HG03432 (cell line): Measurements from ENCODE around the gene COPS9.

Experiments
- ATAC-seq: cut with Tn5 transposase; IDR thresholded peaks from one replicate; pipeline ENCODE4 v1.9.1; 2021; ENCODE audit warnings: mild to moderate bottlenecking, moderate library complexity; ENCODE audit not compliant: unreplicated experiment

Gene COPS9

DNA sequence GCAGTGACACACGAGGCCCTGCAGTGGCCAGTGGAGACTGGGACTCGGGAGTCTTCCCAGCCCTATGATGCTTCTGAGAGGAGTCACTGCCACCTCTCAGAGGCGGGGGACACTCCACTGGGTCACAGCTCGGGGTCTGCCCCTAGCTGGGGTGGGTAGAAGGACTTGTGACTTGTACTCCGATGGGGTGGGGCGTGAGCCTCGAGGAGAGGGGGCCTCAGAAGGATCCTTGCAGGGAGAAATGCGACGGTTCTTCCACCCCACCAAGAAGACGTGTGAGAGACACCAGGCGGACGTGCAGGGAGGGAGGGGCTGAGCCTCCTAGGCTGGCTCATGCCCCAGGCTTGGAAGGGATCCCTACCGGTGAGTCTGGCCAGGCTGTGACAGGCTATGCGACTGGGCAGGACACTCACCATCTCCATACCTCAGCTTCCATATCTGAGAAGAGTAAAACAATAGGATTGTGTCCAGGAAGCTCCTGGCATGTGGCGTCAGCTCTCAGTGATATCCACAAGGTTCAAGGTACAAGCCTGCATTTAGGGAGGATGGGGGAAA is 15.4 kb upstream of the COPS9 start:
- no peak for ATAC-seq

- ATAC-seq, result no peak
Measured at GRCh38 chr2:240149943-240150784, 14.1 kb upstream of the COPS9 start.

- ATAC-seq, result no peak
Measured at GRCh38 chr2:240147911-240148587, 11.9 kb upstream of the COPS9 start.

GRCh38 chr2:240147382-240147781 is 11.3 kb upstream of the COPS9 start:
- ATAC-seq, result no peak

DNA sequence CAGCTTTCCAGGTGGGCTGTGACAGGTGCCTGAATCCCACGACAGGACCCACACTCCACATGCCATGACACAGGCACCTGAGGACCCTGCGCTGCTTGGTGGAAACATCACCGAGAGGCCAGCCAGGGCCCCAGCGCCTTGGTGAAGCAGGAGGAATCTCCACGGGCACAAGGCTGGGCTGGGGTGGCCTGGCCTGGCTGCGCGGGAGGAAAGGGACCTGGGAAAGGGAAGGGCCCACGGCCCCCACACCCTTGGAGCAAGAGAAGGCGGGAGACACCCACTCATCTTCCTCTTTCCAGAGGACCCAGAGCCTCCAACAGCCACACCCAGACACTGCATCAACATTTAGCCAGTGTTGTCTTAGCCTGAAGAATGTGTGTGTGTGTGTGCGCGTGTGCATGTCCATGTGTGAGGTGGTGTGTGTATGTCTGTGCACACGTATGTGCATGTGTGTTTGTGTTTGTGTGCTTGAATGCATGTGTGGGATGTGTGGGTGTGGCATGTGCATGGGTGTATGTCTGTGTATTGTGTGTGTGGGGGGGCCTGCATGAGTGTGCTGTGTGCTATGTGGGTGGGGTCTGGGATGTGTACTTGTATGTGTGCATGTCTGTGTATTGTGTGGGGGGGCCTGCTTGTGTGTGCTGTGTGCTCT is 10.6 kb upstream of the COPS9 start:
- no peak for ATAC-seq

DNA sequence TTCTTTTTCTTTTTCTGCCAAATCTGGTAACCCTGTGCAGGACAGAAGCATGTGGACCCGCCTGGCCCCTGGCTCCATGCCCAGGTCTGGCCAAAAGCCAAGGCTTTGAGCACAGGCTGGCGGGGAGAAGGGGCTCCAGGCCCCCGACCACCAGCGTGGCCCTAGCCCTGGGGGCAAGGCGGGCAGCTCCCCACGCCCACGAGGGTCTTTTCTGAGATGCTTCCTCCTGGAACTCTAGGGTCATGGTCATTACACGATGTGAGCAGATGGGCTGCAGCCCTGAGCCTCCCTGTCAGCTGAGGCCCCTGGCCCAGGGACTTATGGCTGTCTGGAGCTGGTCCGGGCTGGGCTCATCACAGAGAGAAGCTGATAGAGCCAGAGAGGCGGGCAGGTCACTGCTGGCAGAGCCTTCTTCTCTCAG is 10.0 kb upstream of the COPS9 start:
- no peak for ATAC-seq

GRCh38 chr2:240145461-240145860 is 9.4 kb upstream of the COPS9 start:
- ATAC-seq, result no peak

DNA sequence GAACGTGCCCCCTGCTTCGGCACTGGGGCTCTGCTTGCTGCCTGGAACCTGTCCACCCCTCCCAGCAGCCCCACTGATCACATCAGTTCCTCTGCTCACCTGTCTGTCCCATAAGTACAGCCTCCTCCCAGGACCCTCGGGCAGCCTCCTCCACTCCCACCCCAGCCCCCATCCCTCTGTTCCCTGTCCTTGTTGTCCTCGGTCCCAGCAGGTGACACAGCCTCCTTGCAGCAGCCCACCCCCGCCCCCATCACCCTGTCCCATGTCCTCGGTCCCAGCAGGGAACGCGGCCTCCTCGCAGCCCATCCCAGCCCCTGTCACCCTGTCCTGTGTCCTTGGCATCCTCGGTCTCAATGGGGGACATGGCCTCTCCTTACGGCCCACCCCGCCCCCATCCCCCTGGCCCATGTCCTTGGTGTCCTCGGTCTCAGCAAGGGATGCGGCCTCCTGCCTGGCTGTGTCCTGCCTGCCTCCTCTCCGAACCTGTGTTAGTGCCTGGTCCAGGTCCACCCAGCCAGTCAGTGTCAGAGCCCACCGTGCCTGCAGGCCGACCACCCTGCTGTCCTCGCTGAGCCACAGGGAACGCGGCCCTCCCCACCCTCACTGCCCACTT is 8.7 kb upstream of the COPS9 start:
- no peak for ATAC-seq

DNA sequence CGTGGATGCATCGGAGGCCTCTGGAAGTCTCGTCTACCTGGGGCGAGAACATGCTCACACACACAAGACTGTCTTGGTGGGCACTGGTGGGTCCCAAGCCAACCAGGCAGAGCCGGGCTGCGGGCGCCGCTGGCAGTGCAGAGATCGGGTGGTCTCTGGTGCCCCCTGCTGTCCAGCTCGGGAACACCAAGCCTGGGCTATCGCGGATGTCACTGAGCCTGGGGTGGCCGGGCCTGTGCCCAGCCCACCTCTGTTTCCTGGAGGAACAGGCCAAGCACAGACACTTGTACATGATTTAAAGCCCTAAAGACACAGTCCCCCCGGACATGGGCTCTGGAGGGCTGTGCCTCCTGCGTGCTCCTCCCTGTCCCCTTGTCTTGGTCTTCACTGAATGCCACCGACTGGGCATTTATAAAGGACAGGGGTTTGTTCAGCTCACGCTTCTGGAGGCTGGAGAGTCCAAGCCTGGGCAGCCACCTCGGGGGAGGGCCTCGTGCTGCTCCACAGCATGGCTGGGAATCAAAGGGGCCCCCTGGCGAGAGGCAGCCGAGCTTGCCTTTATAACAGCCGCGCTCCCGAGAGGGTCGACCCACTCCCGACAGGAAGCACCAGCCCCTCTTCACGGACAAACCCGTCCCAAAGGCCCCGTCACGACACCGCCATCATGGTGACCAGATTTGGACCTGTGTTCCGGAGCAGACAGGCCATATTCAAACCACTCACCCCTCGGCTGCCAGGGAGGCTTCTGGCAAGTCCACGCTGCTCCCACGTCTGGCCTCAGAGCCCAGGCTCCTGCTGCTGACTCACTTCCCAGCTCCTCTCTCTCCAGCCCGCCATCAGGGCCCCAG is 7.9 kb upstream of the COPS9 start:
- ATAC-seq, result no peak

DNA sequence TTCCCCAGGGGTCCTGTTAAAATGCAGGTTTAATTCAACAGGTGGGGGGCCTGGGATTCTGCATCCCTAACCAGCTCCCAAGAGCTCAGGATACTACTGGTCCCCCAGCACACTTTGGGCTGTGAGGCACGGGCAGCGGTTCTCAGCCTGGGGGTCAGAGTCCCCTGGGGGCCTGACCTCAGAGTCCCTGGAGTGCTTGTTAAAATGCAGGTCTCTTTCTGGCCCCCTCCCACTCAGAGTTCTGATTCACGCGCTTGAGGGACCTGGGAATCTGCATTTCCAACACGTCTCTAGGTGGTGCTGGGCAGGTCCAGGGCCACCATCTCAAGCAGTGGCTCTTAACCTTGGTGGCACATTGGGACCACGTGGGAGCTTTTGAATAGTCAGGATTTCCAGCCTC is 7.2 kb upstream of the COPS9 start:
- no peak for ATAC-seq

DNA sequence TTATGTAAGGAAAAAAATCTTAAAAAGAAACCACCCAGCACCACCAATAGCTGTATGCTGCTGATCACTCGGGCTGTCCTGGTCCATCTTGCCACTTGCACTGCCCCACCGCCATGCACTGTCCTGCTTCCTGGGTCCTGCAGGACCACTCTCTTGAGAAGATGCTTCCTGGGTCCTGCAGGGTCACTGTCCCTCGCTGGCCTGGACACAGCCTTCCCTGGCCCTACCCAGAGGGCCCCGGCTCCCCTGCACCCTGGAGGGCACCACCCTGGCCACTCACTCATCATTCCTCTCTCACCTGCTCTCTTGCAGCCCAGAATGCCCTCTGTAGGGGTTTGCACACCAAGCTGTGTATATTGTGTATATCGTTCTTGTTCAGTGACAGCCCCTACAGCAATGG is 6.8 kb upstream of the COPS9 start:
- no peak for ATAC-seq

- no peak for ATAC-seq
Measured at GRCh38 chr2:240142256-240142775, 6.2 kb upstream of the COPS9 start.

DNA sequence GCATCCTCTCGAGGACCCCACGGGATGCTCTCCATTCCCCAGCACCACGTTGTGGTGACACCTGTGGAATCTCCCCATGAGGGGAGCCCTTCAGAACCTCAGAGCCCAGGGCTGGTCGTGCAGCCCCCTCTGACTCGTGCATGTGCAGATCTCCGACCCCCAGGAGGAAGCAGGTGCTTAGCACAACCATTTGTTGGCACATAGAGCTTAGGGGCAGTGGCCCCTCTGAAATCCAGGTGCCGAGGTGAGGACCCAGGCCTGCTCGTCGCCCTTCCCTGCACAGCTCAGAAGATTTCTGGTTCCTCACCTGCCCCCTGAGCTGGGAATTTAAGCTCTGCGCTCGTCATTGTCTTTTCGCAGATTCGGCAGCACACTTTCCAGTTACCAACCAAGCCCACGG is 5.6 kb upstream of the COPS9 start:
- ATAC-seq, result no peak

DNA sequence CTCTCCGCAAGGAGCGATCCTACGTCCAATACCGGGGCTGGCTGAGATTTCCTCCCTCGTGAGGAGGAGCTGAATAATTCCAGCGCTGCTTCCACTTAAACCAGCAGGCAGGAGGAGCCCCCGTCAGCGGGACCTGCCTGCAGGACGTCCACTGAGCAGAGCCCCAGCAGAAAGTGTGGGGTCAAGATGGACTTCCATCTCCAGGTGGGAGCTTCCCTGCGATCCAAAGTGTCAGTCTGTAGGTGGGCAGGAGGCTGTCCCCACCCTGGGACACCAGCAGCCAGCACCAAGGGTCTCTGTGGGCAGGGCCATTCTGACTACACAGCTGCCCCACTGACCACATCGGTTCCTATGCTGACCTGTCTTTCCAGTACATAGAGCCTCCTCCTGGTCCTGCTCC is 4.8 kb upstream of the COPS9 start:
- no peak for ATAC-seq

DNA sequence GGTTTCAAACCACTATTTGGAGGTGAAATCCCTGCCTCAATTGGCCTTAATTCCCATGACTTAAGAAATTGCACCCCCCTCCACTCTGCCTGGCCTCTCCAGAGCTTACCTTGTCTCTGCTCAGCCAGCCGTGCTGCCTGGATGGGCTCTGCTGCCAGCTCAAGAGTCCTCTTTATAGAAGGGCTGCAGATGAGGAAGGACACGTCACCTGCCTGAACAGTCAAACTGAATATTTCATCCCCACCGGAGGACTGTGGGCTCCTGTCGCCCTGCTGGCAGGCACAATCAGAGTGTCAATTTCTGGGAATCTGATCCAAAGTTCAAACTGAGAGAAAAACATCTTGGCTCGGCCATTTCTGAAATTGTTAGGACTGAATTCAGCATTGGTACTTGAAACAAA is 4.4 kb upstream of the COPS9 start, which contains the start of gene OTOS:
Gene OTOS, minus strand, starts transcription at position 148 of the 400 bp plus-strand sequence. CDS start 332 bp downstream, outside the sequence.
- no peak for ATAC-seq

- ATAC-seq, result no peak
Measured at GRCh38 chr2:240139666-240140393, 3.7 kb upstream of the COPS9 start.

DNA sequence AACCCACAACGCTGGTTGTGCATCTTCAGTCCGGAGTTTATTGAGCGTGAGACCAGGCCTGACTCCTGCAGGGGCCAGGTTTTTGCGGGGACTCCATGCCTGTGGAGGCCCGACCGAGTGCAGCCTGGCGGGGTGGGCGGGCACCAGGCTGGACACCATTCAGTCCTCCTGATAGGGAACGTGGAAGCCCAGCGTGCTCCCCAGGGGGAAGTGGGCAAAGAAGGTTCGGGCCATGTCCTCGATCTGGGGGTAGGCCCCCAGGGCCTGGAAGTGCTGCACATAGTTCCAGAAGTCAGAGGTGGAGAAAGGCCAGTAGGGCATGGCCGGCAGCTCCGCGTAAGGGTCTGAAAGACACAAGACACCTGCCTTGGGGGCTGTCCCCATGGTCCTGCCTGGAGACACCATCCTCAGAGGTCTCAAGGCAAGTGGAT is 2.9 kb upstream of the COPS9 start:
- no peak for ATAC-seq

- no peak for ATAC-seq
Measured at GRCh38 chr2:240138254-240138984, 2.3 kb upstream of the COPS9 start.
